ENCODE measurements around the gene FN1.
"Not testable (repeated sequence)": the region's sequence is repeated elsewhere in the genome, so short reads cannot be mapped to it uniquely, and the experiment has no call there.

FN1 gene

GRCh38 chr2:215324811-215325210, 111.1 kb downstream of the FN1 start:
- no peak for DNase-seq

- no peak for DNase-seq
Measured at GRCh38 chr2:215320679-215321078, 115.2 kb downstream of the FN1 start.

GRCh38 chr2:215320102-215320501, 115.8 kb downstream of the FN1 start:
- DNase-seq, result no peak

GRCh38 chr2:215319500-215319899, 116.4 kb downstream of the FN1 start:
- no peak for DNase-seq

DNA sequence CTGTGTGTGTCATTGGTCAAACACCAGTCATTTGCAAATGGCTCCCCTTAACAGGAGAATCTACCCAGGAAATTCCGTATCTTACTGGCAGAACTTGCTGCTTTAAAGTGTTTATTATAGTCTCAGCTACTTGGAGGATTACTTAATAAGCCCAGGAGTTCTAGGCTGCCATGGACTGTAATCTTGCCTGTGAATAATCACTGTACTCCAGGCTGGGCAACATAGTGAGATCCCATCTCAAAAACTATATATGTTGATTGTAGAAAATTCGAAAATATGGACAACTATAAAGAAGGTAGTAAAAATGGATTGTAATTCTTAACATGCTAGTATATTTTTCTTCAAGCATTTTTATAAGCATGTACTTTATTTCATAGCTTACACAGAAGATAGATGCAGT, 119.5 kb downstream of the FN1 start:
- no peak for DNase-seq

GRCh38 chr2:215315301-215315700, 120.6 kb downstream of the FN1 start:
- DNase-seq, result no peak

GRCh38 chr2:215314896-215315295, 121.0 kb downstream of the FN1 start:
- DNase-seq, result no peak

- no peak for DNase-seq
Measured at GRCh38 chr2:215313255-215313613, 122.6 kb downstream of the FN1 start.

- DNase-seq, result peak; percentile 72
Measured at GRCh38 chr2:215311625-215312396, 124.1 kb downstream of the FN1 start, which contains the start of gene ATIC. Gene ATIC, plus strand, starts transcription at chr2:215312059. Its CDS starts 84 bp downstream, at chr2:215312143.

- DNase-seq, result not testable (repeated sequence)
Measured at GRCh38 chr2:215311259-215311624, 124.6 kb downstream of the FN1 start.
